NCI-H1092 (cell line): Measurements from ENCODE around the gene NISCH.

Experiments used
- DNase-seq: peaks from one replicate; lab custom pipeline; 2025; lab: John Stamatoyannopoulos, UW

The NISCH gene

DNA sequence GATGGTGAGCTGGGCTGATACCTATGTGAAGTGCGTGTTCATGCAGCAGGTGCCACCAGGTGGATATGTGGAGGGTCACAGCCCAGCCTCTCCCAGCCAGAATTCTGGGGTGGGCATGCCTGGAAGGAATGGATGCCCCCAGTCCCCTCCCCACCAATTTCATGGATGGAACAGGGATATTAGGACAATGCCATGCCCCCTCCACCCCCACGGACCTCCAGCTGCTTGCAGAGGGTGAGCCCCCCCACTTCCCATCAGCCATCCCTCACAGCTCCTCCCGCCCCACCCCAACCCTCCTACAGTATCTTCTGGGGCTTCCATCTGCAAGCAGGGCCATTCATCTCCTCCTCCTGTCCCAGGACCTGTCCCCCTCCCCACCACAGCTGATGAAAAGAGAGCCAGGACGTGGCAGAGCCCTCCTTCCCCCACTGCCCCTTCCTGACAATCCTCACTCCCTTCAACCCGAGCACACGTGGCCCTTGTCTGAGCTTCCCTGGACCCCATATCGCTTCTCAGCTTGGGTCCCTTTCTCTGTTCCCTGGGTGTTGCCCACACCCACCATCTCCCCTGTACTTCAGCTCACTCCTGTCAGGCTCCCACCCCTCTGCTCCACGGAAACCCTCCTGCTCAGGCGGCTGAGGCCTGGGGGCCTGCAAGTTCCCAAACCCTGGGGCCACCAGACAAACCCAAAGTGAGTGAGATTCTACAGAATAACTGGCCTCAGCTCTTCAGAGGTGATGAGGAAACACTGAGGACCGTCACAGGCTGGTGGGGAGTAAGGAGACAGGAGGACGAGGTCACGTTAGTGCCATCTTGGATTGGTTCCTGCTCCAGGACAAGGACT is 7.7 kb upstream of the NISCH start:
- no peak for DNase-seq

DNA sequence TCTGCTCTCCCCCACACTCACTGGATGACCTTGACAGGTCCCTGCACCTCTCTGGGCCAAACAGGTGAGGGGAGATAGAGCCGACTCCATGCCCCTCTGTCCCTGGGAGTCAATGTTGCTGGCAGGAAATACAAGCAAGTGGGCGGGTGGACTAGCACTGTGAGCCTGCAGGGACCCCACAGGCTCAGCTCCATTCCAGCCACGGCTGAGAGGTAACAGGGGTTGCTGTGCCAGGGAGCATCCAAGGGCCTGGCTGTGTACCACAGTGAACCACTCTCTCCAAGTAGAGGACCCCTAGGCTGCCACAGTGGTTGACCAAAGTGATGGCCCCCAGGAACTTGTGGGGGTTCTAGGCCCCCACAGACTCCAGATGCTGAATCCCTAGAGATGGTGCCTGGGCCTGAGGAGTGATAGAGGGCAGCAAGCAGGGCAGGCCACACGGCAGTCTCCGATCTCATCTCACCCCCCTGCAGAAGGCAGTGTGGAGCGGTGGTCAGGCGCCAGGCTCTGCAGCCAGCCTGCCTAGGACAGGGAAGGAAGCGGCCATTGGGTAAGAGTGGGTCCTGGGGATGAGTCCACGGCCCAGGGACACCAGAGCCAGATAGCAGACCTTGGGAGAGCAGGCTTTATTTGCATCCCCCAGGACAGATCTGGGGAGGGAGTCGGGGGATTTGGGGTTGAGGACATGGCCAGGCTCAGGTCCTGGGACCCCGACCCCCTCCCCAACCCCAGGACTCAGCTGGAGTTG is 4.7 kb upstream of the NISCH start:
- no peak for DNase-seq

DNA sequence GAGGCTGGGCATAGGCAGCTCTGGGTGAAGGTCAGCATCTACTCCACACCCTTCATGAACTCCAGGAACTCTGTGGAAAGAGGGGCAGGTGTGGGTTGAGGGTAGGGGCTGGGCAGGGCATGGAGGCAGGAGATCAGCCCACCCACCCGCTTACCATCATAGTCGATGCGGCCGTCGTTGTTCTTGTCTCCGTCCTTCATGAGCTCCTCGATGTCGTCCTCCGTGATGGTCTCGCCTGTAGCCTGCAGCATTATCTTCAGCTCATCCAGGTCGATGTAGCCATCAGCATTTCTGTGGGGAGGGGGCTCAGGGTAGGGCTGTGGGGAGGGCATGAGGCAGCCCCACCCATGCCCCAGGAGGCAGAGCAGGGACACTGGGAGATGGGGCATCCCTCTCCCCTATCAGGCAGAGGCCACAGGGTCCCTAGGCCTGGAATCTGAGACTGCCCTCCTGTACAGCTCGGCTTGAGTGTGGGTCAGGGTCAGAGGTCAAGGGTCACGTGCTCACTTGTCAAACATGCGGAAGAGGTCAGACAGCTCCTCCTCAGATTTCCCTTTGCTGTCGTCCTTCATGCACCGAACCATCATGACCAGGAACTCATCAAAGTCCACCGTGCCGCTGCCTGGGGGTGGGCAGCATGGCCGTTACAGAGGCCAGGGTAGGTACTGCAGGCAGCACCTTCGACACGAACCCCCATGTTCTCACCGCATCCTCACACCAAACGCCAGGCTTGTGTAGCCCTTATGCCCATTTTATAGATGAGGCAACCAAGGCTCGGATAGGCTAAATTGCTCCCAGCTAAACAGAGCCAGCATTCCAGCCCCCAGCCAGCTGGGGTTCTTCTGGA is 3.9 kb upstream of the NISCH start:
- DNase-seq = no peak

DNA sequence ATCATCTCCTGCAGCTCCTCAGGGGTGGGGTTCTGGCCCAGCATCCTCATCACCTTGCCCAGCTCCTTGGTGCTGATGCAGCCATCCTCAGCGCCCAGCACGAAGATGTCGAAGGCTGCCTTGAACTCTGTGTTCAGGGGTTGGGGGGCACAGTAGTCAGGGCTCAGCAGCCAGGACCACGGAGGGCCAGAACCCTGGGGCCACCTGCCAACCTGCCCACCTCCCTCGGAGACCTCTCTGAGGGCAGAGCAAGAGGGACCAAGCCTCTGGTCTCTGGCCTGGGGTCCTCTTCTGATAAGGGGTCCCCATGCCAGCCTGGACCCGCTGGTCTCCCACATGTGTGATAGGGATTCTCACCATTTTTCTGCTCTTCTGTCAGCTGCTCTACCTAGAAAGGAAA is 3.3 kb upstream of the NISCH start:
- DNase-seq = no peak

DNA sequence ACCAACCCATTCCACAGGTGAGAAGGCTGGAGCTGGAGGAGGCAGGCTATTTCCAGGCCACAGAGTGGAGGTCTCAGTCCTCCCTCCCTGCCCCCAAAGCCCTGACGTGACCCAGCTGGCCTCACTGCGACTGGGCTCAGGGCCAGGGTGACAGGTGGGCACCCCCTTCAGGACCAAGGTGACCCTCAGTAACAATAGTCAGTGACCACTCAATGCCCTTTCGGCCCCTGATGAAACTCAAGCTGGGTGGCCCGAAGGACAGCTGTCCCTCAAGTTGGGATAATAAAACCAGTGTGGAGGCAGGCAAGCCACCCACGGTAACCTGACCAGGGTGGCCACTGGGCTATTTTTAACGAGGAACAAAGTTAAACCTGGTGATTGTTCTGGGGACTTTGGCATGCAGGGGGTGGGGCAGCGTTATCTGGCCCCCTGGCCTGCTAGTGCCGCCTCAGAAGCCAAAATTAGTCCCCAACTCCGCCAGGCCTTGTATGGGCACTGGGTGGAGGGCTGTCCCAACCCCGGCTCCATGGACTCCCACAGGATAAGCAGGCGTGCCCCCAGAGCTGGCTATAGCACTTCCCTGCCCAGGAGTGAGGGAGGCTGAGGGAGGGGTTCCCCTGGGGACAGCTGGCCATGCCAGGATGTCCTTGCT is 2.7 kb upstream of the NISCH start:
- DNase-seq = no peak

DNA sequence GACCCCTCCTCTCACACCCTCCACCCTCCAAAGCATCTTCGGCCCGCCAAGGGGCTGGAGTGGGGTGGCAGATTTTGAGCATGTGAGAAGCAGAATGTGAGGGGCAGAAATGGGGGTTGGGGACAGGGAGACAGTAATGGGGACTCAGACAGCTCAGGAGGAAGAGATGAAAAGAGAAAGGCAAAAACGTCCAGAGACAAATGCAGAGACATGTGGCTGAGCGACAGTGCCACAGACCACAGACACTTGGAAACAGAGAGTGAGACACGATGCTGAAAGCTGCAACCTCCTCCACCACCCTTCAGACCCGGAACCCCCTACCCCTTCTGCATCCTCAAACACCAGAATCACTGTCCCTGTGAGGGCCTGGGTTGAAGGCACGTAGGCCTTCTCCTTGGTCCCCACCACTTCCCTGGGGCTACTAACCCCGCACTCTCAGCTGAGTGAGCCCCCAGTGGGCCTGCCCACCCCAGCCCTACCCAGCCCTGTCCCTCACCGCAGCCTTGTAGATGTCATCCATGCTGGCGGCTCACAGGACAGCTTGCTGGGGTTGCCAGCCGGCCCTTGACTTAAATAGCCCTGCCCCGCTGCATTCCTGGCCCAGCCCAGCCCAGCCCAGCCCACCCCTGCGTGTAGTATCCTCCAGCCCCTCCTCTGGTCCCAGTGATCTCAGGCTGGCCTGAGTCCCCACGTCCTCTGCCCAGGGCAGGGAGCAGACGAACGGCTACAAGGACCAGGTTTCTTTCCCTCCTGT is 1.7 kb upstream of the NISCH start, which contains the start of gene TNNC1:
Gene TNNC1 (minus strand): TSS at position 546 of the 754 bp plus-strand sequence. CDS start 26 bp downstream, at position 520.
- DNase-seq = no peak

DNA sequence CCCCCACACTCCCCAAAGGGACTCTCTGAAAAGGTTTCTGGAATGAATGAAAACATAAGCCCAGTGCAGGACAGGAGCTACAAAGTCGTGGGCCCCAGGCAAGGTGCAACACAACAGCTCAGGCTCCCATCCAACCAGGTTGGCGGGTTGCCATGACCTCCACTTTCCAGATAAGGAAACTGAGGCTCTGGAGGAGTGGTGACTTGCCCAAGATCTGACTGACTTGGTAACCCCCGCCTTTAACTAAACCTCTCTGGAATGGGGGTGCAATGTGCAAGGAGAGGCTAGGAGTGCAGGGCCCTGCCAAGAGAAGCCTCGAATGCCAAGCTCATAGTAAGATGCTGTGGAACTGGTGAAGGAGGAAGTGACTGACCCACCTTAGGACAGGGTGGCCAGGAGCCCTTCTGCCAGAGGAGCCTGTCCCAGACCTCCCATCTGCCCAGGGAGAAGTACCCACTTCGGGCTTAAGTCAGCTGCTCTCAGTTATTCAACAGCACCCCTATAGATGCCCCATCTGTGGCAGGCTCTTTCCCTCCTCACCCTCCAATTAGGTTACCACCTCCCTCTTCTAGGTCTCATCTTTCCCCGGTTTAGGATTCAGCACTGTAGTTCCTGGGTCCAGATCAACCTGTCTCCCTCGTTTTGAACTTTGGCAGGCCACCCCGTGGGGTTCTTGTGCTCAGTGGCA is 1.0 kb upstream of the NISCH start:
- DNase-seq = no peak

DNA sequence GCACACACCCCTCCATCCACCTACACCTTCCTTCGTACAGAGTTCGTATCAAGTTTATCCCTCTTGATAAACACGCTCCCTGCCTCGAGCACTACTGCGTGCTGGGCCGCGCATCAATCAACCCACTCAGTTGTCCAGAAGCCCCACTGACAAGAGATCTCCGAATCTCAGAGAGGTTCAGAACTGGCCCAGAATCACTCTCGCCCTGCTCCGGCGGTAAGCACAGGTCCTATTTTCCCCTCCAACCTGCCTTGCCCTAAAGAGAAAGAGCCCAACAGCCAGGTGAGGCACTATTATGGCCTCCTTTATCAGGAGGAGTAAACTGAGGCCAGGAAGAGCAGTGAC is 494 bp upstream of the NISCH start:
- no peak for DNase-seq

DNA sequence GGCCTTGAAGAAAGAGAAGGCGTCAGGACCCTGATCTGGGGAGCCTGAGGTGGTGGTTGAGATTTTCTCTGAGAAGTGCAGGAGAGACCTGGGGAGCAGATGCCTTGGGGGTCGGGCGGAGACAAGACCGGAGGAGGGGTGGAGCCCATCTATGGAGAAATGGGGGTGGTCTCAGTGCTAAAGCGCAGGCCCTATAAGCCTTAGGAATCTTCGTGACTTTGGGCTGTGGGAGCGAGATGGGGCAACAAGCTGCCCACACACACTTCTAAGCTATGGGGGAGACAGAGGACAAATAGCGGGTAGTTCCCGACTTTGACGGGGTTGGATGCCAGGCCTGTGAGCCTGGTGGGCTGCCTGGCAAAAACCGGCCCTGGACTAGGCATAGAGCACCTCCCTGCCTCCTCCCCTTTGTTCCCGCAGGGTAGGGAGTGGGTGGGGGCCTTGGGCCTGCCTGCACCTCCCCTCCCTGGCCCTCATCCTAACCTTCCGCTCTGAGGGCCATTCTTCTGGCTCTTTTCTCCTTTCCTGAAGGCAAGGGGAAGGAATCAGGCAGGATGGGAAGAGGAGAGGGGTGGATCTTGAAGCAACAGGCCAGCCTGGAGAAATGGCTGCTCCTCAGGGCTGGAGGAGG is 880 bp downstream of the NISCH start:
- no peak for DNase-seq

DNA sequence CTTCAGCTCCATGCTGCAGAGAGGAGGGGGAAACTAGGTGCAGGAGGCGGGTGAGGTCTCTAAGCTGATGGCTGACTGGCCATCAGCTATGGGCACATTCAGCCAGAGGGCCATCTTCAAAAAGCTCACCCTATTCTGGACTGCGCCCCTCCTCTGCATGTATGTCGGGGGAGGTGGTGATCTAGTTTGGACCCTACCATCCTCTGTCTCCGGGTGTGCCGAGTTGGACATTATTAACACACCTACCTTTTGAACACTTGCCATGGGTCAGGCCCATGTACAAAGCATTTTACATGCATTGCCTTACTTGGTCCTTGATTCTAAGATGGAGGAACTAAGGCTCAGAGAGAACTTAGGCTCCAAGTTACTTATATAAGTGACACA is 1.4 kb downstream of the NISCH start:
- no peak for DNase-seq

DNA sequence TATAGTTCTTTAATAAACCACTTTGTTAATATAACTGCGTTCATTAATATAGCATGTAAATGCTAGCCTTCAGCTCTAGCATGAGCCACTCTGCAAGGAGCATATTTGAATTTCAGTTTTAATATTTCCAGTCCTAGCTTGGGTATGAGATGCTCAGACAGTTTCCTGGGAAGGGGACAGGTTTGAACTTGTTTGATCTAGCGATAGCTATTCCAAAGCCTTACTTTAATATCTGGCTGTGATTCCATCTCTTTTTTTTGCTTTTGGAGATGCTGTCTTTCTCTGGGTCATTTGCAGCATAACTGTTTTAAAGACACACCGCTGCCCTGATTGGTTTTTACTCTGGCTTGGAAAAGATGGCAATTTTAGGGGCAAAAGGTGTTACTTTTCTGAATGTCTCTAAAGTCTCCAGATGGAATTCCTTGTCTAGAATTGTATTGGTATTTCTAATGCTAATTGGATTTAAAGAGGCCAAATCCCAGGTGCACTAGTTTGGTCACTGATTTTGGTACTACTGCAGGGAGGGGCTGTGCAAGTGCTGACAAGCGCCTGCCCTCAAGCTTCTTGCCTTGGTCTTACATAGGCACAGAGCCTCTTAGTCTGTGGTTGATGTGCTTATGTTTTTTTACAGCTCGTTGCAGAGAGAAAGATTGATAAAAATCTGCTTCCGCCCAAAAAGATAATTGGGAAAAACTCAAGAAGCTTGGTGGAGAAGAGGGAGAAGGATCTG is 2.8 kb downstream of the NISCH start:
- DNase-seq = no peak

DNA sequence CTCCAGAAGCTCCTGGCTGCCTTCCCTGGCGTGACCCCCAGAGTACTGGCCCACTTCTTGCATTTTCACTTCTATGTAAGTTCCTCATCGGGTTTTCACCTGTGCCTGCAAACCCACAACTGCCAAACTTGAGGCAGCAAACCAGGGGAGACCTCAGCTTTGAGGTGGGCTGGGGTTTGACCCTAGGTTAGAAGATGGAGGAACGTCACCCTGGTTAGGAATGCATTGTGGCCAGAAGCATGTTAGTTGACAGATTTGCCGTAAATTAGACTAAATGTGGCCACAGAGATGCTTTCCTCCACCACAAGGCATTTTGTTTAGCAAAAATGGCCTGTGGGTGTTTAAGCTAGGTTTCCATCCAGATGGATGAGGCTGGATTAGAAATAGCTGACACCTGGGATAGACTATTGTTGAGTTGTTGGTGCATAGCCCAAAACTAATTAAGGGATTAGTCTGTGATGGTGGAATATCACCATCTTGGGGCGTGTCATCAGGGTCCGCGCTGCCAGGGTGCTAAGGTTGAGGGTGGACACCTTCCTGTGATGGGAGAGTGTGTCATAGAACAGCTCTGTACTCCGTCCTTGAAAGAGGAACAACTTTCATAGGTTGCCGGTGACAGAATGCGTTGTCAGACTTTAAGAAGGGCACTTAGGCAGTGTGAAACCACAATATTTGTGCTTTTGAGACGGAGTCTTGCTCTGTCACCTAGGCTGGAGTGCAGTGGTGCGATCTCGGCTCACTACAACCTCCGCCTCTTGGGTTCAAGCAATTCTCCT is 3.6 kb downstream of the NISCH start:
- DNase-seq = no peak

DNA sequence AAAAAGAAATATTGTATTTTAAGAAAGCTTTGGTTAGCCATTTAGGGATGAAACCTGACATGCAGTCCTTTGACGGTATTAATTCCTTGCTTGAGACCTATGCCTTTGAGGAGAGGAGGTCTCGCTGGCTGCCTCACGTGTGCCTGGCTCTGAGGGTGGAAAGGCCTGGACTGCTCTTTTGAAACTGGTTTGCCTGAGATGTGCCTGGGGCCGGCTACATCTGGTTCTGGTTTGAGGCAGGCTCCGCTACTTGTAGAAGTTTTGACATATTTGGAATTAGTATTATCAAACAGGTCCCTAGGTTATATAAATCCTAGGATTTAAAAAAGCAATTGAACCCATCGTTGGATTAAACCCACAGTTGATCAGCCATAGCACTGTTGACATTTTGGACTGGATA is 6.5 kb downstream of the NISCH start:
- no peak for DNase-seq

DNA sequence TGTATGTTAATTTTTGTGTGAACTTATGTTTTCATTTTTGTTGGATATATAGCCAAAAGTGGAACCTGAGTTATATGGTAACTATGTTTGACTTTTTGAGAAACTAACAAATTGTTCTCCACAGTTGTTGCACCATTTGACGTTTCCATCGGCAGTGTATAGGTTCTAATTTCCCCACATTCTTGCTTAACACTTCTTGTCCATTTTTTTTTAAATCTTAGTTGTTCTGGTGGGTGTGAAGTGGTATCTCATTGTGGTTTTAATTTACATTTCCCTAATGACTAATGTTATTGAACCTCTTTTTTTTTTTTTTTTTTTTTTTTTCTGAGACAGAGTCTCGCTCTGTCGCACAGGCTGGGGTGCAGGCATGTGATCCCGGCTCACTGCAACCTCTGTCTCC is 8.0 kb downstream of the NISCH start:
- DNase-seq = no peak

DNA sequence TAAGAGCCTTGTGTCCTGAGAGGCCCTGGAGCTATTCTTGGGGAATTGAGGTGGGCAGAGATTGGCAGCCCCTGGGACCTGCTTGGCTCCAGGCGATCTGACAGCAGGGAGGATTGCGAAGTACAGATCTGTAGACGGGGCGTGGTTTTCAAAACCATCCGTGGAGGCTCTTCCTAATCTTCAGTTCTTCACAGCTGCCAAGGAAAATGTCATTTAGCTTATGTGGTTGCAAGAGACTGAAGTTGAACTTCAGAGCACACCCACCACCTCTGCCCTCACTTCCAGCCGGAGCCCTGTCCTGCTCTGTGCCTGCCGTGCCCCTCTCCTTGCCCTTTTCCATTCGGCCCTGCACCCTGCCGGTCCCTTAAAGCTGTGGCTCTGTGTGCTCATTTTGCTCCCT is 12.9 kb downstream of the NISCH start:
- no peak for DNase-seq

DNA sequence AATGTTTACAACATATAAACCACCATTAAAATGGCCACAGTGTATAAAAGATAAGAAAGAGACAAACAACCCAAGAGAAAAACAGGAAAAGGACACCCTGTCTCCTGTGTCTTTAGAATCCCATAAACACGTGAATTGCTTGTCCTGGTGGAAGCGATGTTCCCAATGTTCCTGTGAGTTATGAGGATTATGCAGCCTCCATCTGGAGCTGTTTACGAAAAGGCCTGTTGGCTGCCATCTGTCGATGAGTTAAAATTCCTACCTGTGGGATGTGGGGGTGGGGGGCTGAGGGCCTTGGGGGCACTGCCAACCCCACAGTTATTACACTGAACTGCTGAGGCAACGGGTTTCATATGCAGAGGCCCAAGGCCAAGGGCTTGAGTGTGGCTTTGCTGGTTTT is 13.6 kb downstream of the NISCH start:
- no peak for DNase-seq

DNA sequence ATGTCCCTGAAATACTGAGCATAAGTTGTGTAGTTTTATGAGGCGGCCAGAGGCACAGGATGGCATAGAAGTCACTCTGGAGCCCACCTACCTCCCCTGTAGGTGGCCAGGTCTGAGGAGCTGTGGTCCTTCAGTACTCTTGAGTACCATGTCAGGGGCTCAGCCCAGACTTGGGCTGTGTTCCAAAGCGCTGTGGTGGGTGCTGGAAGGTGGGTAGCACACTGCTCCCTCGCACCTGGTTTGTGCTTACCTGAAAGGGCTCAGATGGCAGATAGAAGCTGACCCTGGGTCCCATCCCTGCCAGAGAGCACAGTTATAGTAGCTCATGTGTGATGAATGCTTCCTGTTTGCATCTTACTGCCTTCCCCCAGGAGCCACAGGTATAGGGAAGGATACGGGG is 15.5 kb downstream of the NISCH start:
- no peak for DNase-seq

DNA sequence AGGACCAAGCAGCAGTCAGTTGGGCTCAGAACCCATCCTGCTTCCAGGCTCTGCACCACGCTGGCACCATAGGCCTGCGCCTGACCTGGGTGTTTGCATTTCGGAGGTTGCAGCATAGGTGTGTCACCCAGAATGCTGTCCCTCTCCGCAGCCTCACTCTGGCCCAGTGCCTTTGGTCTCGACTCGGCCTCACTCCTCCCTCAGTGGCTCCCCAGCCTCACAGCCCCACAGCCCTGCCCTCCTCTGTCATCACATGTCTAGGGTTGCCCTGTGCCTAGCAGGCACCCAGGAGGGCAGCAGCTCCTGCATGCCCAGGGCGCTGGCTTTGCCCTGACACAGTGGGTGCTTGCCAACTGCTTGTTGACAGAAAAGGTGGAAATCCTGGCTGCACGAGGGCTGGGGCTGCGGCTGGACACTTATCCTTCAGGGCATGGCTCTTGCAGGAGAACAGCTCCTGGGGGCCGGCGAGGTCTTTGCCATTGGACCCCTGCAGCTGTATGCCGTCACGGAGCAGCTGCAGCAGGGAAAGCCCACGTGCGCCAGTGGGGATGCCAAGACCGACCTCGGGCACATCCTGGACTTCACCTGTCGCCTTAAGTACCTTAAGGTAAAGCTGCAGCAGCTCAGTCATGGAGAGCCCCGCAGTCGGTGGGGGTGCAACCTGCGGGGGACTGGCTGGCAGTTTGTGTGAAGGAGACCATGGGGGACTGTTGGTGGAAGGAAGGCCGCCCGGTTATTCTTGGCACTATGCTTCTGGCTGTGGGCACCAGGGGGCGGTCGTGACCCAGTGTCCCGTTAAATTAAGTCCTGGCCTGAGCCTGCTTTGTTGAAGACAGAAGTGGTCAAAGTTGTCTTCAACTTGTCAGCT is 16.2 kb downstream of the NISCH start:
- DNase-seq = no peak
